ENCODE measurements around the gene FES.

The FES gene

GRCh38 chr15:90875549-90875981 is 8.7 kb upstream of the FES start:
- no peak for DNase-seq (ENCODE audit: low read depth)
- H3K4me3 ChIP-seq (ENCODE audit: control insufficient read depth, low read depth, low read length): no peak overlapping the region
- no peak for TF ChIP-seq CTCF (conservative IDR thresholded peaks at IDR 0.05; ENCODE audit: control insufficient read depth, insufficient read depth, low read depth, low read length)

- no peak for DNase-seq (ENCODE audit: low read depth)
Measured at GRCh38 chr15:90876046-90876445, 8.3 kb upstream of the FES start.

GRCh38 chr15:90876512-90877170 is 7.7 kb upstream of the FES start:
- TF ChIP-seq CTCF (conservative IDR thresholded peaks at IDR 0.05; ENCODE audit: control insufficient read depth, insufficient read depth, low read depth, low read length): no peak
- no peak for DNase-seq (ENCODE audit: low read depth)
- no peak overlapping the region for H3K4me3 ChIP-seq (ENCODE audit: control insufficient read depth, low read depth, low read length)

More at GRCh38 chr15:90876046-90876445, 8.3 kb upstream of the FES start:
- no peak overlapping the region for H3K4me3 ChIP-seq (ENCODE audit: control insufficient read depth, low read depth, low read length)
- TF ChIP-seq CTCF (conservative IDR thresholded peaks at IDR 0.05; ENCODE audit: control insufficient read depth, insufficient read depth, low read depth, low read length): no peak

GRCh38 chr15:90877315-90877714 is 7.0 kb upstream of the FES start:
- TF ChIP-seq CTCF (conservative IDR thresholded peaks at IDR 0.05; ENCODE audit: control insufficient read depth, insufficient read depth, low read depth, low read length): no peak
- H3K4me3 ChIP-seq (ENCODE audit: control insufficient read depth, low read depth, low read length): no peak overlapping the region
- DNase-seq (ENCODE audit: low read depth): no peak

- no peak for DNase-seq (ENCODE audit: low read depth)
- H3K4me3 ChIP-seq (ENCODE audit: control insufficient read depth, low read depth, low read length): no peak overlapping the region
- TF ChIP-seq CTCF (conservative IDR thresholded peaks at IDR 0.05; ENCODE audit: control insufficient read depth, insufficient read depth, low read depth, low read length): no peak
Measured at GRCh38 chr15:90877996-90878395, 6.3 kb upstream of the FES start.

GRCh38 chr15:90878660-90879059 is 5.6 kb upstream of the FES start:
- H3K4me3 ChIP-seq (ENCODE audit: control insufficient read depth, low read depth, low read length): no peak overlapping the region
- no peak for DNase-seq (ENCODE audit: low read depth)
- TF ChIP-seq CTCF (conservative IDR thresholded peaks at IDR 0.05; ENCODE audit: control insufficient read depth, insufficient read depth, low read depth, low read length): no peak
